ENCODE results near the gene PRMT7. TPM values are rescaled to one million over a fixed set of nuclear protein-coding genes. Genes with fewer than 3 reads are reported as not detected.

Gene PRMT7
- polyA plus RNA-seq, 3 donors = 15.0 to 41.1 (median 15.2) TPM

DNA sequence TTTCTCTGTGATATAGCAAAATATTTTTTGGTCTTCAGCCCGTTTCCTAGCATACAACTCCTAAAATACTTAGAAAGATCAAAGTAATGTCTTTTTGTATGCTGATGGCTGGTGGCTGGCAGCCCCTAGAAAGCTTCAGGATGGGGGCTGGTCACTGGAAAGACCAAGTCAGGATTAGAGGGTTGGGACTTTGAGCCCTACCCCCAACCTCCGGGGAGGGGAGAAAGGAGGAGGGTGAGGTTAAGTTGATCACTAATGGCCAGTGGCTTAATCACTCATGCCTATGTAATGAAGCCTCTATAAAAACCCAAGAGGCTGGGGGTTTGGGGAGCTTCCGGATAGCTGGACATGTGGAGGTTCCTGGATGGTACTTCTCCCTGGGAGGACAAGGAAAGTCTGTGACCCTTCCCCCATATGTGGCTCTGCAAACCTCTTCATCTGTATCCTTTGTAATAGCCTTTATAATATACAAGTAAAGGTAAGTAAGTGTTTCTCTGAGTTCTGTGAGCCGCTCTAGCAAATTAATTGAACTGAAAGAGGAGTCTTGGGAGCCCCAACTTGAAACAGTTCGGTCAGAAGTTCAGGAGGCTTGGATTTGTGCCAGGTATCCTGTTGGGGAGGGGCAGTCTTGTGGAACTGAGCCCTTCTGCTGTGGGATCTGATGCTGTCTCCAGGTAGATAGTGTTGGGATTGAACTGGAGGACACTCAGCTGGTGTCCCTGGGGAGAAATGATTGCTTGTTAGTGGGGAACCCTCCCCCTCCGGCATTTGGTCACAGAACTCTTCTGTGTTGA is 43.0 kb upstream of the PRMT7 start:
- H3K4me1 ChIP-seq (ENCODE audit: control insufficient read depth in 1 of 2, insufficient read depth in 2 of 2, low read length in 2 of 2) = peaks cover 24 to 28% of the 10 kb centered on the region in 2 donors
- Mint-ChIP-seq H3K36me3 (peaks cover 22 to 47% of the 10 kb centered on the region in 2 donors), H3K4me1 (peaks cover 30% of the 10 kb centered on the region), H3K9me3 (no peaks in the 10 kb centered on the region), H3K4me3 (no peak overlapping the region), H3K27ac (peak overlapping the region in 1 of 7 donors; percentile 40), H3K27me3 (ENCODE audit: low read depth in 3 of 3) (peaks cover 0 to 1% (median 0%) of the 10 kb centered on the region in 3 donors)
- no peak overlapping the region for H3K4me2 ChIP-seq (replicated peaks; ENCODE audit: extremely low read depth, low read length, poor library complexity, severe bottlenecking)
- no peak overlapping the region for H3K9ac ChIP-seq (ENCODE audit: insufficient read depth, low read length, poor library complexity, severe bottlenecking)
- no peaks in the 10 kb centered on the region for H3K27me3 ChIP-seq (ENCODE audit: control insufficient read depth in 2 of 2, insufficient read depth in 2 of 2, low read length in 2 of 2)
- DNase-seq = no peak
- intact Hi-C loops (cut with micrococcal nuclease) = no loop called here
- H3K27ac ChIP-seq (ENCODE audit: low read depth in 1 of 2, low read length in 2 of 2) = no peak overlapping the region
- no peaks in the 10 kb centered on the region for H3K9me3 ChIP-seq (replicated peaks in 1 of 2; ENCODE audit: control insufficient read depth in 1 of 2, insufficient read depth in 1 of 2, low read length in 2 of 2)
- H4K20me1 ChIP-seq (ENCODE audit: insufficient read depth, low read length) = peaks cover 47% of the 10 kb centered on the region
- peaks cover 83% of the 10 kb centered on the region for H3K79me2 ChIP-seq (ENCODE audit: insufficient read depth, low read length)
- H2AFZ ChIP-seq (ENCODE audit: insufficient read depth, low read depth, low read length, poor library complexity, severe bottlenecking) = no peak overlapping the region
- no peak overlapping the region for H3K4me3 ChIP-seq (replicated peaks in 1 of 3; ENCODE audit: low read depth in 2 of 3, low read length in 3 of 3)
- TF ChIP-seq, protein P1, sequence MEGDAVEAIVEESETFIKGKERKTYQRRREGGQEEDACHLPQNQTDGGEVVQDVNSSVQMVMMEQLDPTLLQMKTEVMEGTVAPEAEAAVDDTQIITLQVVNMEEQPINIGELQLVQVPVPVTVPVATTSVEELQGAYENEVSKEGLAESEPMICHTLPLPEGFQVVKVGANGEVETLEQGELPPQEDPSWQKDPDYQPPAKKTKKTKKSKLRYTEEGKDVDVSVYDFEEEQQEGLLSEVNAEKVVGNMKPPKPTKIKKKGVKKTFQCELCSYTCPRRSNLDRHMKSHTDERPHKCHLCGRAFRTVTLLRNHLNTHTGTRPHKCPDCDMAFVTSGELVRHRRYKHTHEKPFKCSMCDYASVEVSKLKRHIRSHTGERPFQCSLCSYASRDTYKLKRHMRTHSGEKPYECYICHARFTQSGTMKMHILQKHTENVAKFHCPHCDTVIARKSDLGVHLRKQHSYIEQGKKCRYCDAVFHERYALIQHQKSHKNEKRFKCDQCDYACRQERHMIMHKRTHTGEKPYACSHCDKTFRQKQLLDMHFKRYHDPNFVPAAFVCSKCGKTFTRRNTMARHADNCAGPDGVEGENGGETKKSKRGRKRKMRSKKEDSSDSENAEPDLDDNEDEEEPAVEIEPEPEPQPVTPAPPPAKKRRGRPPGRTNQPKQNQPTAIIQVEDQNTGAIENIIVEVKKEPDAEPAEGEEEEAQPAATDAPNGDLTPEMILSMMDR (IDR thresholded peaks at IDR 0.05) = no peak
- 88% methylated on average over 2 of the region's 6 CpGs for WGBS (ENCODE audit: insufficient coverage)
- H3K36me3 ChIP-seq (replicated peaks in 1 of 2; ENCODE audit: control insufficient read depth in 1 of 2, insufficient read depth in 2 of 2, low read length in 2 of 2) = peaks cover 2 to 44% of the 10 kb centered on the region in 2 donors

DNA sequence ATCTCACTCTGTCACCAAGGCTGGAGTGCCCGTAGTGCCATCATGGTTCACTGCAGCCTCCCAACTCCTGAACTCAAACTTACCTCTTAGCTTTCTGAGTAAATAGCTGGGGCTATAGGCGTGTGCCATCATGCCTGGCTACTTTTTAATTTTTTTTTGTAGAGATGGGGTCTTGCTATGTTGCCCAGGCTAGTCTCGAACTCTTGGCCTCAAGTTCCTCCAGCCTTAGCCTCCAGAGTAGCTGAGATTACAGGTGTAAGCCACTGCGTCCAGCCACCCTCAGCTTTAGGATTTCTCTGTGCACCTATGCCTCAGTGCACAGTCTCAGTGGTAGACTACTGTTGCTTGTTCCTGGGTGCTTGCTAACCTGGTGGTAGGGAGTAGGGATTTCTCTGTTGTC is 41.0 kb upstream of the PRMT7 start:
- no peaks in the 10 kb centered on the region for H3K9me3 ChIP-seq (replicated peaks in 1 of 2; ENCODE audit: control insufficient read depth in 1 of 2, insufficient read depth in 1 of 2, low read length in 2 of 2)
- peaks cover 77% of the 10 kb centered on the region for H3K79me2 ChIP-seq (ENCODE audit: insufficient read depth, low read length)
- peaks cover 60% of the 10 kb centered on the region for H4K20me1 ChIP-seq (ENCODE audit: insufficient read depth, low read length)
- H3K9me3 Mint-ChIP-seq = no peaks in the 10 kb centered on the region
- no peak overlapping the region for H3K4me3 Mint-ChIP-seq
- H3K27ac ChIP-seq (ENCODE audit: low read depth in 1 of 2, low read length in 2 of 2) = no peak overlapping the region
- H3K4me1 Mint-ChIP-seq = peaks cover 19% of the 10 kb centered on the region
- peaks cover 12 to 63% of the 10 kb centered on the region in 2 donors for H3K36me3 ChIP-seq (replicated peaks in 1 of 2; ENCODE audit: control insufficient read depth in 1 of 2, insufficient read depth in 2 of 2, low read length in 2 of 2)
- 100% methylated on average over 2 of the region's 4 CpGs for WGBS (ENCODE audit: insufficient coverage)
- H3K27ac Mint-ChIP-seq = peak overlapping the region in 1 of 7 donors; percentile 41
- no peak overlapping the region for H3K4me3 ChIP-seq (replicated peaks in 1 of 3; ENCODE audit: low read depth in 2 of 3, low read length in 3 of 3)
- peaks cover 14 to 16% of the 10 kb centered on the region in 2 donors for H3K4me1 ChIP-seq (ENCODE audit: control insufficient read depth in 1 of 2, insufficient read depth in 2 of 2, low read length in 2 of 2)
- no peak overlapping the region for H2AFZ ChIP-seq (ENCODE audit: insufficient read depth, low read depth, low read length, poor library complexity, severe bottlenecking)
- intact Hi-C loops (cut with micrococcal nuclease) = no loop called here
- H3K27me3 Mint-ChIP-seq (ENCODE audit: low read depth in 3 of 3) = no peaks in the 10 kb centered on the region
- DNase-seq = no peak
- TF ChIP-seq, protein P1 (IDR thresholded peaks at IDR 0.05) = no peak
- H3K4me2 ChIP-seq (replicated peaks; ENCODE audit: extremely low read depth, low read length, poor library complexity, severe bottlenecking) = no peak overlapping the region
- no peak overlapping the region for H3K9ac ChIP-seq (ENCODE audit: insufficient read depth, low read length, poor library complexity, severe bottlenecking)
- H3K36me3 Mint-ChIP-seq = peaks cover 40 to 64% of the 10 kb centered on the region in 2 donors
- H3K27me3 ChIP-seq (ENCODE audit: control insufficient read depth in 2 of 2, insufficient read depth in 2 of 2, low read length in 2 of 2) = no peaks in the 10 kb centered on the region

Measured in CD14-positive monocyte (primary cell).